AG10803 (cell line): Measurements from ENCODE around the gene CENPP.

ENCODE experiments used
- DNase-seq: peaks from one replicate; pipeline ENCODE4 v3.0.0; 2010; ENCODE audit warnings: low read depth
- H3K4me3 ChIP-seq: 2 replicates; pipeline ENCODE4 v1.5.1; 2011; ENCODE audit warnings: mild to moderate bottlenecking, low read length, control low read depth
- TF ChIP-seq, protein P1 (sequence below): conservative IDR thresholded peaks from 2 replicates; pipeline ENCODE4 v1.5.1; 2011; ENCODE audit warnings: mild to moderate bottlenecking, low read length, control low read depth, inconsistent platforms

CENPP gene

GRCh38 chr9:92517046-92517445 lies 191.3 kb downstream of the CENPP start:
- H3K4me3 ChIP-seq: no peak overlapping the region
- TF ChIP-seq, protein P1, sequence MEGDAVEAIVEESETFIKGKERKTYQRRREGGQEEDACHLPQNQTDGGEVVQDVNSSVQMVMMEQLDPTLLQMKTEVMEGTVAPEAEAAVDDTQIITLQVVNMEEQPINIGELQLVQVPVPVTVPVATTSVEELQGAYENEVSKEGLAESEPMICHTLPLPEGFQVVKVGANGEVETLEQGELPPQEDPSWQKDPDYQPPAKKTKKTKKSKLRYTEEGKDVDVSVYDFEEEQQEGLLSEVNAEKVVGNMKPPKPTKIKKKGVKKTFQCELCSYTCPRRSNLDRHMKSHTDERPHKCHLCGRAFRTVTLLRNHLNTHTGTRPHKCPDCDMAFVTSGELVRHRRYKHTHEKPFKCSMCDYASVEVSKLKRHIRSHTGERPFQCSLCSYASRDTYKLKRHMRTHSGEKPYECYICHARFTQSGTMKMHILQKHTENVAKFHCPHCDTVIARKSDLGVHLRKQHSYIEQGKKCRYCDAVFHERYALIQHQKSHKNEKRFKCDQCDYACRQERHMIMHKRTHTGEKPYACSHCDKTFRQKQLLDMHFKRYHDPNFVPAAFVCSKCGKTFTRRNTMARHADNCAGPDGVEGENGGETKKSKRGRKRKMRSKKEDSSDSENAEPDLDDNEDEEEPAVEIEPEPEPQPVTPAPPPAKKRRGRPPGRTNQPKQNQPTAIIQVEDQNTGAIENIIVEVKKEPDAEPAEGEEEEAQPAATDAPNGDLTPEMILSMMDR: no peak
- DNase-seq: no peak

GRCh38 chr9:92518199-92518598 lies 192.4 kb downstream of the CENPP start:
- no peak for DNase-seq
- H3K4me3 ChIP-seq: no peak overlapping the region
- TF ChIP-seq, protein P1: no peak

- TF ChIP-seq, protein P1: no peak
- DNase-seq: no peak
- no peak overlapping the region for H3K4me3 ChIP-seq
Observed at GRCh38 chr9:92520837-92521236, 195.1 kb downstream of the CENPP start.

DNA sequence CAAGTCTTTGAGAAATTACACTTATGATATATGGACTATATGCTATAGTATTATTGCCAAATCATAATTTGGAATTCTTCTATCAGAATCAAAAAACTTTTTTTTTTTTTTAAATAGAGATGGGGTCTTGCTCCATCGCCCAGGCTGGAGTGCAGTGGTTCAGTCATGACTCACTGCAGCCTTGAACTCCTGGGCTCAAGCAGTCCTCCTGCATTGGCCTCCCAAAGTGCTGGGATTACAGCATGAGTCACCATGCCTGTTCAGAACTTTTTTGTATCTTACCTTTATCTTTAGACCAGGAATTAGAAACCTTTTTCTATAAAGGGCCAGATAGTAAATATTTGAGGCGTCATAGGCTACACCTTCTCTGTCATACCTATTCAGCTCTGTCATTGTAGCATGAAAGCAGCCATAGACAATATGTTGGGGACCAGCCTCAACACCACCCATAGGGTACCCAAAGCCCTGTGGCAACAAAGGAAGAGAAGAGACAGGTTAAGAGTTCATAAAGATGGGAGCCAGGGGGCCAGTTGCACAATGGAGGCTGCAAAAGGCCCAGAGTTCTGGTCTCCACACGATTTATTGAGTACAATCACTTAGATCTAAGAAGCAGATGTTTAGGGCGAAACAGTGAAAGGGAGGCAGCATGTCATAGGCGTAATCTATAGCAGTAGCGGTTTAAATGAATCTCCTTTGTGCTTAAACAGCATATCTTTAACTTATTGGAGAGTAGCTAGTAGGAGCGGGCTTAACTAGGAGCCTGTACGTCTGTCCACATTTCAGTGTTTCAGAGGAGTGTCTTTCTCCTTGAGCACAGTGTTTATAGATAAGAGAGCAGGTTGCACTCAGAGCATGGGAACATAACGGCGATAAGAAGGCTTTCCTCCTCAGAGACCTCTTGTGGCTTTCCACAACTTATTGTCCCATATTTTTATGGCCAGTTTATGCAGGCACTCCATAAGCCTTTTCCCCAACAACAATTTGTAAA lies 197.5 kb downstream of the CENPP start:
- no peak overlapping the region for H3K4me3 ChIP-seq
- no peak for DNase-seq
- TF ChIP-seq, protein P1: no peak

- DNase-seq: no peak
- TF ChIP-seq, protein P1: no peak
- no peak overlapping the region for H3K4me3 ChIP-seq
Observed at GRCh38 chr9:92524881-92525280, 199.1 kb downstream of the CENPP start.

DNA sequence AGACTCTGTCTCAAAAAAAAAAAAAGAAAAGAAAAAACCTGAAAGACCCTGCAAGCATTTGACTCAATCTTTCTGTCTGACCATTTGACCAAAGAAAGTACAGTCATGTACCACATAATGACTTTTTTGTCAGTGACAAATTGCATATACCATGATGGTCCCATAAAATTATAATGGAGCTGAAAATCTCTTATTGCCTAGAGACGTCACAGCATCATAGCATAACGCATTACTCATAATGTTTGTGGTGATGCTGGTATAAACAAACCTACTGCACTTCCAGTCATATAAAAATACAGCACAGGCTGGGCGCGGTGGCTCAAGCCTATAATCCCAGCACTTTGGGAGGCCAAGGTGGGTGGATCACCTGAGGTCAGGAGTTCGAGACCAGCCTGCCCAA lies 199.6 kb downstream of the CENPP start:
- TF ChIP-seq, protein P1: no peak
- DNase-seq: peak; percentile 28
- no peak overlapping the region for H3K4me3 ChIP-seq

DNA sequence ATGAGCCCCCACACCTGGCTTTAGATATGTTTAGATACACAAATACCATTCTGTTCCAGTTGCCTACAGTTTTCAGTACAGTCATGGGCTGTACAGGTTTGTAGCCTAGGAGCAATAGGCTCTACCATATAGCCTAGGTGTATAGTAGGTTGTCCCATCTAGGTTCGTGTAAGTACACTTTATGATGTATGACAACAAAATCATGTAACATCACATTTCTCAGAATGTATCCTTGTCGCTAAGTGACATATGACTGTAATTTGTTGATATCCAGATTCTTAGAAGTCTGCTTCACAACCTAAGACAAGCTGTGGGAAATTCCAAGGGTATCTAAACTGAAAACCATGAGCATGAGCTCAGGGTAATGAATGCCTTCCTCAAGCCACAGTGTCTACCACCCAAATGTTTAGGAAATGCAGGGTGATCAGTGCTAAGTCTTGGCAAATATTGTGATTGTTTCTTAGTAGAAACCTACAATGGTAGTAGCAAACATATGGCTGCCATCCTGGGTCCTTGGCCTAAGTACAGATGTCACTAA lies 201.6 kb downstream of the CENPP start:
- no peak overlapping the region for H3K4me3 ChIP-seq
- TF ChIP-seq, protein P1: no peak
- no peak for DNase-seq
